ENCODE data around the gene ESRRB.

DNA sequence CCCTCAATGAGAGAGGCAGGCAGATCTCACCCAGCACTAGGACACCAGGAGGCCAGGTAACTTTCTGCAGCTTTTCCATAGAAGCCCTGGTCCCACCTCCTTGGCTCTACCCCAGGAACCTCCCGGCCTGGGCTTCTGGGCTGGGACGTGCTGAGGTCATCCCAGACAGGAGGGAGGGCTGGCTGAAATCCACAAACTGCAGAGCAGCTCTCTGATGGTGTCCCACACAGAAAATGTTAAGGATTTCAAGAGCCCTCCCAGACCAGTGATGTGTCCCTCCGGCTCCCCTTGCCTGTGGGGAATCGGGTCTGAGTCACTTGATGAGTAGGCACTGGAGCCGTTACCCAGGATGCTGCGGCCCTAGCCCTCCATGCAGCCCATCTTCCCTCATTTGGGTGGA lies 124.1 kb downstream of the ESRRB start:
- TF ChIP-seq, protein P1, sequence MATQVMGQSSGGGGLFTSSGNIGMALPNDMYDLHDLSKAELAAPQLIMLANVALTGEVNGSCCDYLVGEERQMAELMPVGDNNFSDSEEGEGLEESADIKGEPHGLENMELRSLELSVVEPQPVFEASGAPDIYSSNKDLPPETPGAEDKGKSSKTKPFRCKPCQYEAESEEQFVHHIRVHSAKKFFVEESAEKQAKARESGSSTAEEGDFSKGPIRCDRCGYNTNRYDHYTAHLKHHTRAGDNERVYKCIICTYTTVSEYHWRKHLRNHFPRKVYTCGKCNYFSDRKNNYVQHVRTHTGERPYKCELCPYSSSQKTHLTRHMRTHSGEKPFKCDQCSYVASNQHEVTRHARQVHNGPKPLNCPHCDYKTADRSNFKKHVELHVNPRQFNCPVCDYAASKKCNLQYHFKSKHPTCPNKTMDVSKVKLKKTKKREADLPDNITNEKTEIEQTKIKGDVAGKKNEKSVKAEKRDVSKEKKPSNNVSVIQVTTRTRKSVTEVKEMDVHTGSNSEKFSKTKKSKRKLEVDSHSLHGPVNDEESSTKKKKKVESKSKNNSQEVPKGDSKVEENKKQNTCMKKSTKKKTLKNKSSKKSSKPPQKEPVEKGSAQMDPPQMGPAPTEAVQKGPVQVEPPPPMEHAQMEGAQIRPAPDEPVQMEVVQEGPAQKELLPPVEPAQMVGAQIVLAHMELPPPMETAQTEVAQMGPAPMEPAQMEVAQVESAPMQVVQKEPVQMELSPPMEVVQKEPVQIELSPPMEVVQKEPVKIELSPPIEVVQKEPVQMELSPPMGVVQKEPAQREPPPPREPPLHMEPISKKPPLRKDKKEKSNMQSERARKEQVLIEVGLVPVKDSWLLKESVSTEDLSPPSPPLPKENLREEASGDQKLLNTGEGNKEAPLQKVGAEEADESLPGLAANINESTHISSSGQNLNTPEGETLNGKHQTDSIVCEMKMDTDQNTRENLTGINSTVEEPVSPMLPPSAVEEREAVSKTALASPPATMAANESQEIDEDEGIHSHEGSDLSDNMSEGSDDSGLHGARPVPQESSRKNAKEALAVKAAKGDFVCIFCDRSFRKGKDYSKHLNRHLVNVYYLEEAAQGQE (IDR thresholded peaks at IDR 0.05; ENCODE audit: insufficient read depth in 1 of 2, low read depth in 2 of 2, low read length in 2 of 2) = no peak
- TF ChIP-seq TAF1 (IDR thresholded peaks at IDR 0.05; ENCODE audit: borderline replicate concordance, insufficient read depth, low read length) = no peak

Measured in PFSK-1 (cell line).